ENCODE data around the gene GAL3ST2. TPM values are rescaled to one million over a fixed set of nuclear protein-coding genes. Genes with fewer than 3 reads are reported as not detected.

The GAL3ST2 gene
- total RNA-seq, 1 donor from 2014 or later = not detected

DNA sequence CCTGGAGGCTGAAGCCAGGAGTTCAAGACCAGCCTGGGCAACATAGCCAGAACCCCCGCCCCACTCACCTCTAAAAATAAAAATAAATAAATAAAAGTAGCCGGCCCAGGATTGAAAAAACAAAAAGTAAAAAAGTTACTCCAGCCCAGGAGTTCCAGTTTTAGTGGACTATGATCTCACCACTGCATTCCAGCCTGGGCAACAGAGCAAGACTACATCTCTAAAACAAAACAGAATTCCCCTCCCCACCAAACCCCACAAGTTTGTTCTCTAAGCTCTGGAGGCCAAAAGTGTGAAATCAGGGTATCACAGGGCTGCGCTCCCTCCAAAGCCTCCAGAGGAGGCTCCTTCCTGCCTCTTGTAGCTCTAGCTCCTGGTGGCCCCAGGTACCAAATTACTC is 40.5 kb upstream of the GAL3ST2 start:
- H3K4me1 Mint-ChIP-seq (ENCODE audit: unreplicated experiment) = peaks cover 4% of the 10 kb centered on the region
- no peak for DNase-seq (ENCODE audit: low spot score)
- no peaks in the 10 kb centered on the region for H3K9me3 Mint-ChIP-seq (ENCODE audit: unreplicated experiment)
- TF ChIP-seq, protein P1, sequence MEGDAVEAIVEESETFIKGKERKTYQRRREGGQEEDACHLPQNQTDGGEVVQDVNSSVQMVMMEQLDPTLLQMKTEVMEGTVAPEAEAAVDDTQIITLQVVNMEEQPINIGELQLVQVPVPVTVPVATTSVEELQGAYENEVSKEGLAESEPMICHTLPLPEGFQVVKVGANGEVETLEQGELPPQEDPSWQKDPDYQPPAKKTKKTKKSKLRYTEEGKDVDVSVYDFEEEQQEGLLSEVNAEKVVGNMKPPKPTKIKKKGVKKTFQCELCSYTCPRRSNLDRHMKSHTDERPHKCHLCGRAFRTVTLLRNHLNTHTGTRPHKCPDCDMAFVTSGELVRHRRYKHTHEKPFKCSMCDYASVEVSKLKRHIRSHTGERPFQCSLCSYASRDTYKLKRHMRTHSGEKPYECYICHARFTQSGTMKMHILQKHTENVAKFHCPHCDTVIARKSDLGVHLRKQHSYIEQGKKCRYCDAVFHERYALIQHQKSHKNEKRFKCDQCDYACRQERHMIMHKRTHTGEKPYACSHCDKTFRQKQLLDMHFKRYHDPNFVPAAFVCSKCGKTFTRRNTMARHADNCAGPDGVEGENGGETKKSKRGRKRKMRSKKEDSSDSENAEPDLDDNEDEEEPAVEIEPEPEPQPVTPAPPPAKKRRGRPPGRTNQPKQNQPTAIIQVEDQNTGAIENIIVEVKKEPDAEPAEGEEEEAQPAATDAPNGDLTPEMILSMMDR (IDR thresholded peaks at IDR 0.05; ENCODE audit: unreplicated experiment) = no peak
- peaks cover 4% of the 10 kb centered on the region for H3K36me3 Mint-ChIP-seq (ENCODE audit: low read depth, unreplicated experiment)
- peaks cover 12% of the 10 kb centered on the region for H3K27me3 Mint-ChIP-seq (ENCODE audit: unreplicated experiment)
- peak overlapping the region; percentile 41 for H3K27ac Mint-ChIP-seq (ENCODE audit: unreplicated experiment)
- peak overlapping the region; percentile 85 for H3K4me3 Mint-ChIP-seq (ENCODE audit: unreplicated experiment)

DNA sequence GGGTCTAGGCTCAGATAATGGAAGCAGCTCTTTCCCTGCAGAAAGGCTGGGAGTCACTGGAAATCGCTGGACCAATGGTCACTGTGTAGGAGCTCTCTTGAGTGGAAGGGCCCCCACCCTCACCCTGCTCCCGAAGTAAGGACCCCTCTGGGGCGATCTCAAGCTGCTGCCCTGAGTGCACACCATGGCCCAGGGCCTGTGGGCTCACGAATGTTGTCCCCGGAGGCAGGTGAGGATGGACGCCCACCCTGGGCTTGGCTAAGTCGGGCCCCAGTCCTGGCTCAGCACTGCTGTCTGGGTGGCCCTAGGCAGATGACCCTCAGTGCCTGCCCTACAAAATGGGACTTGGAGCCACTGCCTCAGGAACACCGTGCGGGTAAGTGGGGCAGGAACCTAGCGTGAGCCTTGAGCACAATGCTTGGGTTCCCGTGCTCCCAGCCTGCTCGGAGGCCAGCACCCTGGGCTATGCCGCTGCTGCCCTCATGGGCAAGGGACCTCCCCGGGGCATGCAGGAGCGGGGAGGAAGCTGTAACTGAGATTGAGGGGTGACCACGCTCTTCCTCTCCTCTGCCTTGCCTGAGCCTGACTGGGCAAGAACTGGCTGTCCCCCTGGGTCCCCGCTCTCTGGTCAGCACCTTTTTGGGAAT is 38.5 kb upstream of the GAL3ST2 start:
- H3K27ac Mint-ChIP-seq (ENCODE audit: unreplicated experiment) = no peak overlapping the region

DNA sequence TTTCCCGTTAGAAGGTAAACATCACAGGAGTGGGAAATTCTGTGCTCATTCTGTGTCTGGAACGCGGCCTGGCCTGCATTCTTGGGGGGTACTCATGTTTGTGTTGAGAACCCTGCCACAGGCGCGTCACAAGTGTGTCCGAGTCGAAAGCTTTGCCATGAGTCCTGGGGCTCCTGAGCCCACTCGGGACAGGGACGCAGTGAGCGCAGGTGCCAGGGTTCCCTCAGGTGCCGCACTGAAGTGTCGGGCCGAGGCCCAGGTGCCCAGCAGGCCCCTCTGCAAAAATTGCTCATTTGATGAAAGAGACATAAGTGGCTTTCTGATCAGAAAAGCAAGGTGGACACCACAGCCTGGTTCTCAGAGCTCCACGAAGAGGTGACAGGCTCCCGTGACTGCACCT is 37.4 kb upstream of the GAL3ST2 start:
- Mint-ChIP-seq H3K9me3 (ENCODE audit: unreplicated experiment) (no peaks in the 10 kb centered on the region), H3K4me3 (ENCODE audit: unreplicated experiment) (peak overlapping the region; percentile 23), H3K4me1 (ENCODE audit: unreplicated experiment) (peaks cover 4% of the 10 kb centered on the region), H3K36me3 (ENCODE audit: low read depth, unreplicated experiment) (peaks cover 4% of the 10 kb centered on the region), H3K27ac (ENCODE audit: unreplicated experiment) (no peak overlapping the region), H3K27me3 (ENCODE audit: unreplicated experiment) (peaks cover 4% of the 10 kb centered on the region)
- TF ChIP-seq, protein P1 (IDR thresholded peaks at IDR 0.05; ENCODE audit: unreplicated experiment) = no peak
- DNase-seq (ENCODE audit: low spot score) = no peak

More for the DNA sequence above, 38.5 kb upstream of the GAL3ST2 start:
- DNase-seq (ENCODE audit: low spot score) = no peak
- peak overlapping the region; percentile 76 for H3K4me3 Mint-ChIP-seq (ENCODE audit: unreplicated experiment)
- H3K27me3 Mint-ChIP-seq (ENCODE audit: unreplicated experiment) = peaks cover 9% of the 10 kb centered on the region
- H3K4me1 Mint-ChIP-seq (ENCODE audit: unreplicated experiment) = peaks cover 4% of the 10 kb centered on the region
- TF ChIP-seq, protein P1 (IDR thresholded peaks at IDR 0.05; ENCODE audit: unreplicated experiment) = no peak
- H3K9me3 Mint-ChIP-seq (ENCODE audit: unreplicated experiment) = no peaks in the 10 kb centered on the region
- H3K36me3 Mint-ChIP-seq (ENCODE audit: low read depth, unreplicated experiment) = peaks cover 4% of the 10 kb centered on the region

DNA sequence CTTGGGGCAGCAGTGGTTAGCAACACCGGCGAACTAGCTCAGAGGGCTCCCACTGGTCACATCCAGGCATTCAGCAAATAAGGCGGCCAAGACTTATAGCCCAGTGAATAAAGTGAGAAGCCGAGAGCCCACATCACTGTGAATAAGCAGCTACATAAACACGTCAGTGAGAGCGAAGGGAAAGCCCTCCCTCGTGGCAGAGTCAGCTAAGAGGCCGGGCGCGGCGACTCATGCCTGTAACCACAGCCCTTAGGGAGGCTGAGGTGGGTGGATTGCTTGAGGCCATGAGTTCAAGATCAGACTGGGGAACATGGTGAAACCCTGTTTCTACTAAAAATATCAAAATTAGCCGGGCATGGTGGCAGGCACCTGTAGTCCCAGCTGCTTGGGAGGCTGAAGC is 37.0 kb upstream of the GAL3ST2 start:
- H3K27me3 Mint-ChIP-seq (ENCODE audit: unreplicated experiment) = peaks cover 4% of the 10 kb centered on the region
- H3K36me3 Mint-ChIP-seq (ENCODE audit: low read depth, unreplicated experiment) = peaks cover 4% of the 10 kb centered on the region
- H3K9me3 Mint-ChIP-seq (ENCODE audit: unreplicated experiment) = no peaks in the 10 kb centered on the region
- peaks cover 4% of the 10 kb centered on the region for H3K4me1 Mint-ChIP-seq (ENCODE audit: unreplicated experiment)
- no peak overlapping the region for H3K4me3 Mint-ChIP-seq (ENCODE audit: unreplicated experiment)
- H3K27ac Mint-ChIP-seq (ENCODE audit: unreplicated experiment) = no peak overlapping the region
- TF ChIP-seq, protein P1 (IDR thresholded peaks at IDR 0.05; ENCODE audit: unreplicated experiment) = no peak
- DNase-seq (ENCODE audit: low spot score) = no peak

DNA sequence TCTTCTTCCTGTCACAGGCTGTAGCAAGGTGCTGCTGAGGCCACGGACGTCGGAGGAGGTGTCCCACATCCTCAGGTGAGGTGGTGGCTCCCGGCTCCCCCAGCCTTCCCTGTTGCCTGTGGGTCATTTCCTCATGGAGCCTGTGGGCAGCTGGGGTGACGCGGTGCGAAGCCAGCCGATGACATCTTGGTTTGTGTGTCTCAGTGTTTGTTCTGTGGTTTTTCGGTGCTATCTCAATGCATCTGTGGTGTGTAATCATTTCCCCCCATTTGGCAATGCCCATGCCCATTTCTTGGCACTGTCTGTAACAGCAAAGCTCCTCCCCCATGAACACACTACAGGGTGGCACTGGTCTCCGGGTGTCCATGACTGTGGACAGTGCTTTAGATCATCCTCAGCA is 35.6 kb upstream of the GAL3ST2 start:
- Mint-ChIP-seq H3K27ac (ENCODE audit: unreplicated experiment) (no peak overlapping the region), H3K27me3 (ENCODE audit: unreplicated experiment) (peaks cover 5% of the 10 kb centered on the region), H3K4me1 (ENCODE audit: unreplicated experiment) (peaks cover 4% of the 10 kb centered on the region), H3K36me3 (ENCODE audit: low read depth, unreplicated experiment) (peaks cover 12% of the 10 kb centered on the region), H3K4me3 (ENCODE audit: unreplicated experiment) (no peak overlapping the region), H3K9me3 (ENCODE audit: unreplicated experiment) (no peaks in the 10 kb centered on the region)
- TF ChIP-seq, protein P1 (IDR thresholded peaks at IDR 0.05; ENCODE audit: unreplicated experiment) = no peak
- DNase-seq (ENCODE audit: low spot score) = no peak

Measured in endothelial cell (in vitro differentiated cells).